Panc1 (cell line): Measurements from ENCODE around the gene LRRC45. TPM values are rescaled to one million over a fixed set of nuclear protein-coding genes. Genes with fewer than 3 reads are reported as not detected.

ENCODE experiments used
- ATAC-seq: fragments of 200-7000 bp; cut with Tn5 transposase; 2 replicates; pipeline ENCODE4 v1.9.1; 2020; ENCODE audit warnings: mild to moderate bottlenecking, moderate library complexity
- BruUV-seq: library from RNA; stranded (reverse); fragments of 400-500 nt; replicated peaks from 2 replicates; lab custom pipeline; 2021; lab: Mats Ljungman, UMichigan
- CTCF ChIA-PET: fragments of 300-600 bp; sonication (Branson Sonifier 250); formaldehyde crosslinking; loops from one replicate; lab custom pipeline; 2022; ENCODE audit warnings: antibody characterized with exemption; lab: Charles Lee
- POLR2A ChIA-PET: fragments of 300-600 bp; sonication (Branson Sonifier 250); formaldehyde crosslinking; loops from one replicate; lab custom pipeline; 2022; ENCODE audit warnings: antibody characterized with exemption; lab: Charles Lee
- DNase-seq: peaks from one replicate; pipeline ENCODE4 v3.0.0-alpha.2; 2010; ENCODE audit warnings: low read depth, low spot score
- H3K27ac ChIP-seq: 2 replicates; pipeline ENCODE4 v1.5.1; 2011; ENCODE audit warnings: mild to moderate bottlenecking, low read length, inconsistent platforms
- H3K27me3 ChIP-seq: fragments of 200-500 bp; sonication (Bioruptor generic); 2 replicates; pipeline ENCODE4 v1.6.0; 2014; ENCODE audit warnings: low read length, inconsistent platforms; ENCODE audit not compliant: control insufficient read depth, insufficient read depth
- H3K36me3 ChIP-seq: fragments of 200-500 bp; sonication (Bioruptor generic); 2 replicates; pipeline ENCODE4 v1.5.1; 2014; ENCODE audit warnings: inconsistent platforms, mild to moderate bottlenecking, low read length, moderate library complexity; ENCODE audit not compliant: control insufficient read depth, insufficient read depth
- H3K4me1 ChIP-seq: 2 replicates; pipeline ENCODE4 v1.5.1; 2011; ENCODE audit warnings: inconsistent platforms, mild to moderate bottlenecking, low read length, moderate library complexity; ENCODE audit not compliant: control insufficient read depth, insufficient read depth
- H3K4me3 ChIP-seq, 2 experiments: 2 replicates each; pipeline ENCODE4 v1.5.1; 2011 to 2012; ENCODE audit warnings: low read depth in 2 of 2, low read length in 2 of 2, mild to moderate bottlenecking in 2 of 2, inconsistent platforms in 1 of 2, moderate library complexity in 1 of 2
- H3K9me3 ChIP-seq: fragments of 200-500 bp; sonication (Bioruptor generic); 2 replicates; pipeline ENCODE4 v1.5.1; 2014; ENCODE audit warnings: low read depth, mild to moderate bottlenecking, inconsistent platforms, low read length, moderate library complexity; ENCODE audit not compliant: control insufficient read depth, insufficient read depth
- POLR2AphosphoS5 ChIP-seq: IDR thresholded peaks from 2 replicates; pipeline ENCODE4 v1.6.1; 2012; ENCODE audit warnings: mild to moderate bottlenecking, low read depth, low read length, moderate library complexity
- REST ChIP-seq, 2 experiments: IDR thresholded peaks; 2 replicates each; pipeline ENCODE4 v1.6.1; 2011 to 2012; ENCODE audit warnings: low read depth in 2 of 2, control low read depth in 1 of 2, low read length in 1 of 2, mild to moderate bottlenecking in 1 of 2, moderate library complexity in 1 of 2; ENCODE audit not compliant: insufficient read depth in 1 of 2
- SIN3A ChIP-seq: IDR thresholded peaks from 2 replicates; pipeline ENCODE4 v1.6.1; 2012; ENCODE audit warnings: low read depth, mild to moderate bottlenecking, low read length, moderate library complexity, borderline replicate concordance; ENCODE audit not compliant: insufficient read depth
- TCF7L2 ChIP-seq: IDR thresholded peaks from 2 replicates; pipeline ENCODE4 v1.6.1; 2011; ENCODE audit warnings: mild to moderate bottlenecking, low read depth, low read length, inconsistent platforms
- in situ Hi-C: cut with HindIII; loops from 2 replicates; pipeline ENCODE4 v1.10.0; 2016; ENCODE audit warnings: low sequenced_read_pairs, low pct_unique_long_range_greater_than_20kb
- intact Hi-C: fragments of 100-400 bp; cut with micrococcal nuclease; formaldehyde crosslinking; loops from one replicate; pipeline ENCODE4 v1.10.0; 2022; ENCODE audit not compliant: unreplicated experiment
- total RNA-seq: library from RNA; stranded (reverse); gene quantifications from one replicate; pipeline ENCODE4 v1.2.1, GENCODE V29; 2021; ENCODE audit not compliant: unreplicated experiment
- TF ChIP-seq, protein P1 (sequence below): fragments of 450-650 bp; IDR thresholded peaks from 2 replicates; pipeline ENCODE4 v1.5.1; 2017; ENCODE audit warnings: mild to moderate bottlenecking

Gene LRRC45
- total RNA-seq, 1 experiment from 2014 or later, result 29.9 TPM

- ChIA-PET CTCF (no interaction called here), POLR2A (no interaction called here)
- BruUV-seq, result TSS peak; percentile 80
- Histone ChIP-seq H3K27ac (no peak overlapping the region), H3K27me3 (no peaks in the 10 kb centered on the region), H3K4me3 (no peak overlapping the region), H3K36me3 (peaks cover 2% of the 10 kb centered on the region; the same call in 1 of the 2 replicates), H3K9me3 (no peaks in the 10 kb centered on the region), H3K4me1 (peaks cover 21% of the 10 kb centered on the region)
- TF ChIP-seq, protein P1, sequence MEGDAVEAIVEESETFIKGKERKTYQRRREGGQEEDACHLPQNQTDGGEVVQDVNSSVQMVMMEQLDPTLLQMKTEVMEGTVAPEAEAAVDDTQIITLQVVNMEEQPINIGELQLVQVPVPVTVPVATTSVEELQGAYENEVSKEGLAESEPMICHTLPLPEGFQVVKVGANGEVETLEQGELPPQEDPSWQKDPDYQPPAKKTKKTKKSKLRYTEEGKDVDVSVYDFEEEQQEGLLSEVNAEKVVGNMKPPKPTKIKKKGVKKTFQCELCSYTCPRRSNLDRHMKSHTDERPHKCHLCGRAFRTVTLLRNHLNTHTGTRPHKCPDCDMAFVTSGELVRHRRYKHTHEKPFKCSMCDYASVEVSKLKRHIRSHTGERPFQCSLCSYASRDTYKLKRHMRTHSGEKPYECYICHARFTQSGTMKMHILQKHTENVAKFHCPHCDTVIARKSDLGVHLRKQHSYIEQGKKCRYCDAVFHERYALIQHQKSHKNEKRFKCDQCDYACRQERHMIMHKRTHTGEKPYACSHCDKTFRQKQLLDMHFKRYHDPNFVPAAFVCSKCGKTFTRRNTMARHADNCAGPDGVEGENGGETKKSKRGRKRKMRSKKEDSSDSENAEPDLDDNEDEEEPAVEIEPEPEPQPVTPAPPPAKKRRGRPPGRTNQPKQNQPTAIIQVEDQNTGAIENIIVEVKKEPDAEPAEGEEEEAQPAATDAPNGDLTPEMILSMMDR, result no peak
- intact Hi-C loops (no loop called here), in situ Hi-C loops (no loop called here)
- no peak for DNase-seq
- ATAC-seq, result no peak
Measured at GRCh38 chr17:82033359-82034085, 10.4 kb downstream of the LRRC45 start.

GRCh38 chr17:82034371-82035011, 11.4 kb downstream of the LRRC45 start:
- ChIA-PET POLR2A (no interaction called here), CTCF (no interaction called here)
- H3K27ac ChIP-seq, result no peak overlapping the region
- H3K4me1 ChIP-seq, result peaks cover 21% of the 10 kb centered on the region
- in situ Hi-C loops, result no loop called here
- intact Hi-C loops, result no loop called here
- H3K27me3 ChIP-seq, result no peaks in the 10 kb centered on the region
- no peaks in the 10 kb centered on the region for H3K9me3 ChIP-seq
- no peak for ATAC-seq
- no peak overlapping the region for H3K4me3 ChIP-seq
- TF ChIP-seq POLR2AphosphoS5, result no peak
- TF ChIP-seq, protein P1, result no peak
- no peak for TF ChIP-seq SIN3A
- TF ChIP-seq TCF7L2, result no peak
- no peak for TF ChIP-seq REST (IDR thresholded peaks at IDR 0.05; ENCODE audit: insufficient read depth in 1 of 2, low read depth in 2 of 2, low read length in 1 of 2)
- BruUV-seq, result no TSS peak
- H3K36me3 ChIP-seq, result peaks cover 2% of the 10 kb centered on the region; the same call in 1 of the 2 replicates
- no peak for DNase-seq
